Effector memory CD4-positive, alpha-beta T cell (primary cell): Measurements from ENCODE around the gene USP34.

Source experiments
- DNase-seq, 3 donors: peaks; one replicate each; pipeline ENCODE4 v3.0.0-alpha.2; 2020
- H3K27ac ChIP-seq: 2 replicates; pipeline ENCODE4 v1.7.0; 2013; ENCODE audit warnings: mild to moderate bottlenecking, low read length, moderate library complexity; ENCODE audit not compliant: insufficient read depth, poor library complexity, severe bottlenecking
- H3K27me3 ChIP-seq: replicated peaks from 2 replicates; pipeline ENCODE4 v1.7.0; 2013; ENCODE audit warnings: mild to moderate bottlenecking, low read length; ENCODE audit not compliant: insufficient read depth, control insufficient read depth, poor library complexity, severe bottlenecking
- H3K36me3 ChIP-seq: 2 replicates; pipeline ENCODE4 v1.7.0; 2013; ENCODE audit warnings: mild to moderate bottlenecking, low read length, moderate library complexity; ENCODE audit not compliant: control insufficient read depth, insufficient read depth
- H3K4me1 ChIP-seq: 2 replicates; pipeline ENCODE4 v1.7.0; 2013; ENCODE audit warnings: low read length, mild to moderate bottlenecking; ENCODE audit not compliant: control insufficient read depth, insufficient read depth, poor library complexity, severe bottlenecking
- H3K4me3 ChIP-seq: 2 replicates; pipeline ENCODE4 v1.7.0; 2013; ENCODE audit warnings: low read length, low read depth, mild to moderate bottlenecking; ENCODE audit not compliant: insufficient read depth, poor library complexity, severe bottlenecking
- H3K9me3 ChIP-seq: 2 replicates; pipeline ENCODE4 v1.7.0; 2013; ENCODE audit warnings: mild to moderate bottlenecking, low read length, moderate library complexity; ENCODE audit not compliant: control insufficient read depth

The USP34 gene

GRCh38 chr2:61262699-61263098, 208.2 kb downstream of the USP34 start:
- H3K27ac ChIP-seq = no peak overlapping the region
- no peaks in the 10 kb centered on the region for H3K9me3 ChIP-seq
- no peaks in the 10 kb centered on the region for H3K27me3 ChIP-seq
- no peaks in the 10 kb centered on the region for H3K4me1 ChIP-seq
- no peak for DNase-seq
- H3K4me3 ChIP-seq = no peak overlapping the region
- peaks cover 17% of the 10 kb centered on the region for H3K36me3 ChIP-seq

GRCh38 chr2:61257446-61257845, 213.4 kb downstream of the USP34 start:
- Histone ChIP-seq H3K27me3 (no peaks in the 10 kb centered on the region), H3K4me1 (no peaks in the 10 kb centered on the region), H3K27ac (no peak overlapping the region), H3K36me3 (peaks cover 30% of the 10 kb centered on the region), H3K9me3 (no peaks in the 10 kb centered on the region), H3K4me3 (no peak overlapping the region)
- no peak for DNase-seq

GRCh38 chr2:61255580-61256437, 215.1 kb downstream of the USP34 start:
- Histone ChIP-seq H3K4me1 (no peaks in the 10 kb centered on the region), H3K4me3 (no peak overlapping the region), H3K27ac (no peak overlapping the region), H3K36me3 (peaks cover 35% of the 10 kb centered on the region), H3K27me3 (no peaks in the 10 kb centered on the region), H3K9me3 (no peaks in the 10 kb centered on the region)
- no peak for DNase-seq

- H3K36me3 ChIP-seq = peaks cover 42% of the 10 kb centered on the region
- H3K4me1 ChIP-seq = no peaks in the 10 kb centered on the region
- H3K9me3 ChIP-seq = no peaks in the 10 kb centered on the region
- DNase-seq = no peak
- no peak overlapping the region for H3K4me3 ChIP-seq
- no peaks in the 10 kb centered on the region for H3K27me3 ChIP-seq
- no peak overlapping the region for H3K27ac ChIP-seq
Observed at GRCh38 chr2:61254536-61254935, 216.4 kb downstream of the USP34 start.

GRCh38 chr2:61253136-61253535, 217.8 kb downstream of the USP34 start:
- DNase-seq = no peak
- Histone ChIP-seq H3K4me1 (no peaks in the 10 kb centered on the region), H3K27me3 (no peaks in the 10 kb centered on the region), H3K9me3 (no peaks in the 10 kb centered on the region), H3K36me3 (peaks cover 47% of the 10 kb centered on the region), H3K27ac (no peak overlapping the region), H3K4me3 (no peak overlapping the region)

GRCh38 chr2:61252031-61252430, 218.9 kb downstream of the USP34 start:
- no peaks in the 10 kb centered on the region for H3K4me1 ChIP-seq
- DNase-seq = no peak
- no peak overlapping the region for H3K27ac ChIP-seq
- no peaks in the 10 kb centered on the region for H3K27me3 ChIP-seq
- H3K4me3 ChIP-seq = no peak overlapping the region
- H3K9me3 ChIP-seq = no peaks in the 10 kb centered on the region
- H3K36me3 ChIP-seq = peaks cover 47% of the 10 kb centered on the region

- peaks cover 47% of the 10 kb centered on the region for H3K36me3 ChIP-seq
- no peaks in the 10 kb centered on the region for H3K9me3 ChIP-seq
- H3K27me3 ChIP-seq = no peaks in the 10 kb centered on the region
- H3K4me3 ChIP-seq = no peak overlapping the region
- H3K27ac ChIP-seq = no peak overlapping the region
- no peak for DNase-seq
- H3K4me1 ChIP-seq = no peaks in the 10 kb centered on the region
Observed at GRCh38 chr2:61249521-61250071, 221.3 kb downstream of the USP34 start.

GRCh38 chr2:61247204-61247812, 223.6 kb downstream of the USP34 start:
- peaks cover 54% of the 10 kb centered on the region for H3K36me3 ChIP-seq
- H3K9me3 ChIP-seq = no peaks in the 10 kb centered on the region
- no peak overlapping the region for H3K27ac ChIP-seq
- DNase-seq = no peak
- no peaks in the 10 kb centered on the region for H3K4me1 ChIP-seq
- H3K27me3 ChIP-seq = no peaks in the 10 kb centered on the region
- no peak overlapping the region for H3K4me3 ChIP-seq

GRCh38 chr2:61244694-61245093, 226.2 kb downstream of the USP34 start:
- Histone ChIP-seq H3K9me3 (no peaks in the 10 kb centered on the region), H3K27me3 (no peaks in the 10 kb centered on the region), H3K4me1 (no peaks in the 10 kb centered on the region), H3K27ac (no peak overlapping the region), H3K4me3 (no peak overlapping the region), H3K36me3 (peaks cover 52% of the 10 kb centered on the region)
- no peak for DNase-seq

GRCh38 chr2:61241266-61241665, 229.6 kb downstream of the USP34 start:
- Histone ChIP-seq H3K4me1 (no peaks in the 10 kb centered on the region), H3K36me3 (peaks cover 30% of the 10 kb centered on the region), H3K27me3 (no peaks in the 10 kb centered on the region), H3K9me3 (no peaks in the 10 kb centered on the region), H3K4me3 (no peak overlapping the region), H3K27ac (no peak overlapping the region)
- DNase-seq = no peak
